ENCODE results near the gene ATAD3C.

- TF ChIP-seq POLR2A (IDR thresholded peaks at IDR 0.05; ENCODE audit: low read depth, low read length) (no peak), POLR2AphosphoS5 (IDR thresholded peaks at IDR 0.05; ENCODE audit: low read depth, low read length) (no peak), TAF1 (IDR thresholded peaks at IDR 0.05; ENCODE audit: borderline replicate concordance, low read depth, low read length) (no peak)
These were observed 14.7 kb upstream of the ATAD3C start for GRCh38 chr1:1434824-1435105.

All from GM12892 (cell line).